ENCODE measurements around the gene KRTAP1-1.

The KRTAP1-1 gene

DNA sequence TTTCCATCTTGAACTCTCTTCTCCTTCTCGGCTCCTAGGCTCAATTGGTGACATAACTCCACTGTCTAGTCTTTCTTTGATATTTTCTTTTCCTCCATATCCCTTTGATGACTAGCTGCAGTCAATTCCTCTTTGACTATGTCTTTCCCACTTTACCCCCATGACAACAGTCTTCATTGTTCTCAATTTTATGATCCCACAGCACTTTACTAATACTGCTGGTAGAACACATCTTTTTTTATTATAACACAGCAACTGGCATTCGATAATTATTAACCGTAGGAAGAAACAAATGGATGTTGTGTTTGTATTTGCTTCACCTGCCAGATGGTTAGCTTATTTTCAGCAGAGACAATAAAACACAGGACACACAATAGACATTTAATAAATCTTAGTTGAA, 48.6 kb downstream of the KRTAP1-1 start:
- no peak for DNase-seq
- intact Hi-C loops (cut with DNase I), result no loop called here

All from head of caudate nucleus (tissue), 42 donors.